Right lobe of liver (tissue), 4 donors: ENCODE results near the gene CUL7.

ENCODE experiments used
- CTCF ChIP-seq, 4 donors: fragments of 200-600 bp in 3 of 4; fragments of 450-650 bp in 1 of 4; IDR thresholded peaks; one replicate each; pipeline versions ENCODE4 v1.5.1 to v1.8.0; 2016 to 2022; ENCODE audit warnings: antibody characterized with exemption in 4 of 4, mild to moderate bottlenecking in 2 of 4
- POLR2A ChIP-seq: fragments of 450-650 bp; IDR thresholded peaks from one replicate; pipeline ENCODE4 v1.6.1; 2017; ENCODE audit warnings: antibody characterized with exemption, mild to moderate bottlenecking
- donor health status: DM: no; HTN: no; CAD: no.
- donor health status: DM: no; HTN: no; CAD: no.
- donor health status: DM: no; HTN: yes; CAD: no.

GRCh38 chr6:43054206-43054943 lies 724 bp upstream of the CUL7 start:
- TF ChIP-seq CTCF (IDR thresholded peaks at IDR 0.05) (no peak), POLR2A (no peak)
